Nucleus accumbens (tissue), 56 donors: Measurements from ENCODE around the gene MYH13.

ENCODE experiments used
- DNase-seq, 56 donors: peaks; one replicate each; lab custom pipeline; 2025; lab: John Stamatoyannopoulos, UW

Gene MYH13

GRCh38 chr17:10372906-10373305, at the start of gene MYH13:
MYH13 (minus strand) TSS chr17:10373006; CDS start chr17:10364530, 8,476 bp downstream.
- no peak for DNase-seq

GRCh38 chr17:10421900-10422542, 49.2 kb upstream of the MYH13 start, which contains the start of gene MYH8:
MYH8 (minus strand) TSS chr17:10421950; CDS start chr17:10420227, 1,723 bp downstream.
- no peak for DNase-seq

- DNase-seq = no peak
Measured at GRCh38 chr17:10421211-10421610, 48.4 kb upstream of the MYH13 start.

- DNase-seq = no peak
Measured at GRCh38 chr17:10420811-10421210, 48.0 kb upstream of the MYH13 start.

GRCh38 chr17:10417431-10417830, 44.6 kb upstream of the MYH13 start:
- DNase-seq = no peak

GRCh38 chr17:10415161-10415560, 42.4 kb upstream of the MYH13 start:
- no peak for DNase-seq

- no peak for DNase-seq
Measured at GRCh38 chr17:10403589-10403988, 30.8 kb upstream of the MYH13 start.

- DNase-seq = no peak
Measured at GRCh38 chr17:10398352-10398751, 25.5 kb upstream of the MYH13 start.

- no peak for DNase-seq
Measured at GRCh38 chr17:10396524-10397163, 23.8 kb upstream of the MYH13 start.

GRCh38 chr17:10394201-10394887, 21.5 kb upstream of the MYH13 start:
- no peak for DNase-seq

GRCh38 chr17:10392880-10393279, 20.1 kb upstream of the MYH13 start:
- DNase-seq = no peak

- no peak for DNase-seq
Measured at GRCh38 chr17:10385871-10386270, 13.1 kb upstream of the MYH13 start.

GRCh38 chr17:10384175-10384574, 11.4 kb upstream of the MYH13 start:
- DNase-seq = no peak

- no peak for DNase-seq
Measured at GRCh38 chr17:10380631-10381408, 8.0 kb upstream of the MYH13 start.

- DNase-seq = no peak
Measured at GRCh38 chr17:10370016-10370608, 2.7 kb downstream of the MYH13 start.

GRCh38 chr17:10369239-10369638, 3.6 kb downstream of the MYH13 start:
- DNase-seq = no peak

- DNase-seq = no peak
Measured at GRCh38 chr17:10368561-10368960, 4.2 kb downstream of the MYH13 start.

GRCh38 chr17:10360578-10360977, 12.2 kb downstream of the MYH13 start:
- no peak for DNase-seq

- DNase-seq = peak in 2 of 56 donors; percentile 1 to 3
Measured at GRCh38 chr17:10357768-10358167, 15.0 kb downstream of the MYH13 start.

GRCh38 chr17:10354651-10355050, 18.2 kb downstream of the MYH13 start:
- DNase-seq = no peak
